Peyer's patch (tissue), 4 donors: ENCODE measurements around the gene MRPL33. TPM values are rescaled to one million over a fixed set of nuclear protein-coding genes. Genes with fewer than 3 reads are reported as not detected.

ENCODE experiments used
- DNase-seq, 3 donors: peaks; one replicate each; pipeline ENCODE4 v3.0.0-alpha.2; 2017 to 2019
- H3K27ac ChIP-seq, 4 donors: fragments of 200-600 bp; sonication (generic); one replicate each; pipeline ENCODE4 v1.5.1; 2016 to 2019
- H3K27me3 ChIP-seq, 2 donors: fragments of 200-600 bp; sonication (generic); one replicate each; pipeline ENCODE4 v1.5.1; 2019
- H3K36me3 ChIP-seq, 3 donors: fragments of 200-600 bp; sonication (generic); one replicate each; pipeline ENCODE4 v1.5.1; 2016 to 2019
- H3K4me1 ChIP-seq, 4 donors: fragments of 200-600 bp; sonication (generic); one replicate each; pipeline ENCODE4 v1.5.1; 2016 to 2019
- H3K4me3 ChIP-seq, 4 donors: fragments of 200-600 bp; sonication (generic); 1 replicate in 3 of 4; 2 replicates in 1 of 4; pipeline ENCODE4 v1.5.1; 2016 to 2019; ENCODE audit warnings: mild to moderate bottlenecking in 1 of 4
- H3K9me3 ChIP-seq, 4 donors: fragments of 200-600 bp; sonication (generic); one replicate each; pipeline ENCODE4 v1.5.1; 2016 to 2019; ENCODE audit warnings: mild to moderate bottlenecking in 1 of 4
- CTCF ChIP-seq, 6 experiments: fragments of 450-650 bp in 4 of 6; fragments of 200-600 bp in 2 of 6; sonication (generic) in 1 of 6; IDR thresholded peaks; one replicate each; pipeline ENCODE4 v1.5.1; 2017 to 2019; ENCODE audit warnings: antibody characterized with exemption in 6 of 6, mild to moderate bottlenecking in 3 of 6, moderate library complexity in 1 of 6
- POLR2A ChIP-seq, 2 donors: fragments of 450-650 bp; IDR thresholded peaks; one replicate each; pipeline ENCODE4 v1.5.1; 2017; ENCODE audit warnings: antibody characterized with exemption in 2 of 2, mild to moderate bottlenecking in 2 of 2, moderate library complexity in 2 of 2
- total RNA-seq, 4 donors: library from RNA; depleted of rRNA; stranded (reverse); fragments of >200 nt; gene quantifications; one replicate each; pipeline ENCODE4 v1.1.0, GENCODE V29; 2016

MRPL33 gene
- total RNA-seq, 4 donors from 2014 or later = 25.6 to 67.1 (median 37.8) TPM

- TF ChIP-seq POLR2A (IDR thresholded peaks at IDR 0.05) (no peak), CTCF (IDR thresholded peaks at IDR 0.05) (no peak)
- no peaks in the 10 kb centered on the region for H3K4me1 ChIP-seq
- H3K4me3 ChIP-seq = no peak overlapping the region
- no peak for DNase-seq
- no peak overlapping the region for H3K27ac ChIP-seq
- H3K36me3 ChIP-seq = no peaks in the 10 kb centered on the region
- no peaks in the 10 kb centered on the region for H3K27me3 ChIP-seq
- H3K9me3 ChIP-seq = no peaks in the 10 kb centered on the region
Observed at GRCh38 chr2:27806311-27807059, 35.0 kb downstream of the MRPL33 start.

GRCh38 chr2:27807476-27807875 is 36.0 kb downstream of the MRPL33 start:
- DNase-seq = peak in 2 of 3 donors; percentile 55 to 56
- Histone ChIP-seq H3K27me3 (no peaks in the 10 kb centered on the region), H3K4me1 (no peaks in the 10 kb centered on the region), H3K27ac (no peak overlapping the region), H3K9me3 (no peaks in the 10 kb centered on the region), H3K36me3 (no peaks in the 10 kb centered on the region), H3K4me3 (no peak overlapping the region)
- TF ChIP-seq CTCF (IDR thresholded peaks at IDR 0.05) (peak in 4 of 6 experiments; percentile 14 to 57 (median 54)), POLR2A (IDR thresholded peaks at IDR 0.05) (no peak)

- no peaks in the 10 kb centered on the region for H3K27me3 ChIP-seq
- DNase-seq = no peak
- no peaks in the 10 kb centered on the region for H3K9me3 ChIP-seq
- no peak overlapping the region for H3K27ac ChIP-seq
- no peak overlapping the region for H3K4me3 ChIP-seq
- no peak for TF ChIP-seq POLR2A (IDR thresholded peaks at IDR 0.05)
- TF ChIP-seq CTCF (IDR thresholded peaks at IDR 0.05) = no peak
- no peaks in the 10 kb centered on the region for H3K4me1 ChIP-seq
- H3K36me3 ChIP-seq = no peaks in the 10 kb centered on the region
Observed at GRCh38 chr2:27808418-27808817, 36.9 kb downstream of the MRPL33 start.

- no peak overlapping the region for H3K27ac ChIP-seq
- no peaks in the 10 kb centered on the region for H3K36me3 ChIP-seq
- no peak overlapping the region for H3K4me3 ChIP-seq
- no peaks in the 10 kb centered on the region for H3K4me1 ChIP-seq
- no peak for DNase-seq
- H3K9me3 ChIP-seq = no peaks in the 10 kb centered on the region
- H3K27me3 ChIP-seq = no peaks in the 10 kb centered on the region
- TF ChIP-seq POLR2A (IDR thresholded peaks at IDR 0.05) = no peak
- no peak for TF ChIP-seq CTCF (IDR thresholded peaks at IDR 0.05)
Observed at GRCh38 chr2:27808984-27809383, 37.5 kb downstream of the MRPL33 start.

- H3K27ac ChIP-seq = no peak overlapping the region
Observed at GRCh38 chr2:27809761-27810241, 38.3 kb downstream of the MRPL33 start.

More at GRCh38 chr2:27809761-27810241, 38.3 kb downstream of the MRPL33 start:
- no peaks in the 10 kb centered on the region for H3K27me3 ChIP-seq
- no peak for DNase-seq
- H3K4me3 ChIP-seq = no peak overlapping the region
- no peaks in the 10 kb centered on the region for H3K9me3 ChIP-seq
- TF ChIP-seq CTCF (IDR thresholded peaks at IDR 0.05) = no peak
- TF ChIP-seq POLR2A (IDR thresholded peaks at IDR 0.05) = no peak
- no peaks in the 10 kb centered on the region for H3K36me3 ChIP-seq
- no peaks in the 10 kb centered on the region for H3K4me1 ChIP-seq
